Measurements from ENCODE around the gene FHL1. TPM values are rescaled to one million over a fixed set of nuclear protein-coding genes. Genes with fewer than 3 reads are reported as not detected.

FHL1 gene
- total RNA-seq: 48.3 and 114 TPM in 2 replicates

DNA sequence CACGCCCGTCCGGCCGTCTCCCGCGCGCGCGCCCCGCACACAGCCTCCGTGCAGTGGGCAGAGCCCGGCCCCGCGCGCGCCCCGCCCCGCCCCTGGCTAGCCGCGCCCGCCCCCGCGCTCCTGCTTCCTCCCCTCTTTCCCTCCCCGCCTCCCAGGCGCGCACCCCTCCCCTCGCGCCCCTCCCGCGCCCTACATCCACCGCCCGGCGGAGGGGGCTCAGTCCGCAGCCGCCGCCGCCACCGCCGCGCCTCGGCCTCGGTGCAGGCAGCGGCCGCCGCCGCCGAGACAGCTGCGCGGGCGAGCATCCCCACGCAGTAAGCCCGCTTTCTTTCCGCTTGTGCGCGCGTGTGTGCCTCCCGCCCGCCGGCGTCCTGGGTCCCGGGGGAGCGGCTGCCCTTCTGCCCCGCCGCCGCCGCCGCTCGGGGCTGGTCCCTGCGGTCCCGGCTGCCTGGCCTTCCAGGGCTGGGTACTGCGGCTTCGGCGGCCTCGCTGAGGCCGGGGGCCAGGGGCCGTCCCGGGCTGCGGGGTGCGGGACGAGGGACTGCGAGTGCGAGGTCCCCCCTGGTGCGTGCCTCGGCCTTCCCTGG is at the start of gene FHL1:
FHL1 (plus strand) TSS at position 219 of the 587 bp plus-strand sequence.

GRCh38 chrX:136251041-136251991 is 104.0 kb downstream of the FHL1 start, which contains the start of gene MAP7D3:
TSS of gene MAP7D3 (minus strand) at chrX:136251400. CDS start at chrX:136251358, 42 bp downstream.

Other genes with a start within 250 kb of the FHL1 start
- gene MMGT1, start 173.5 kb upstream of the FHL1 start, total RNA-seq: 9.9 and 14.6 TPM in 2 replicates
- 22.0 and 29.6 TPM in 2 replicates for gene SLC9A6, start 162.1 kb upstream of the FHL1 start, total RNA-seq
- 11.8 and 23.0 TPM in 2 replicates for gene MAP7D3, start 103.9 kb downstream of the FHL1 start, total RNA-seq
- not detected in 2 replicates for gene ADGRG4, start 153.4 kb downstream of the FHL1 start, total RNA-seq

All from regular cardiac myocyte (primary cell).